ENCODE measurements around the gene XXYLT1.

DNA sequence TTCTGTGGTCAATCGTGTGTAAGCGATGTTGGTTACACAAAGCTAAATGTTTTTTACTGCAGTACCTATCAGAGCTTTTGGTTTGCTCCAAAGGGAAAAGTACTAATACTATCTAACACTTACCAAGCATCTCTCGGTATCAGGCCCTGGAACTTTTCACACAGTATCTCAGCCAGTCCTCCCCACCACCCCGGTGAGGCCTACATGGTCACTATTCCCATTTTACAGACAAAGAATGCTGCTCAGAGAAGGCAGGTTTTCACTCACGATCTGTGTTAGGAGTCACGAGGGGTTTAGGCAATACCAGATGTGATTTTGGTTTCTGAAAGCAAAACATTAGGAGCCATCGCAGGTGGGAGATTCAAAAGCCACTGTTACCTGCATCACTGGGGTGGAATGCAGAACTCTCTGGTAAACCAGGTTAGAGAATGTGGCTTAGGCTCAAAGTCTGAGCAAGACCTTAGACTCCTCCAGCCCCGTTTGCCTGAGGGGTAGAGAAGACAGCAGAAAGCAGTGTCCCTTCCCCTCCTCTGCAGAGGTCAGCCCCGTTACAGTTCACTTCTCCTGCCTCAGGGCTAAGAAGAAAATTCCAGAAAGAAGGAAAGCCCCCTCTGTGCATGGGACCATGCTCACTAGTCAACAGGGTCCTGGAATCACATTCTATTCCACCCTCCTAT is 57.2 kb downstream of the XXYLT1 start:
- TF ChIP-seq CREM (IDR thresholded peaks at IDR 0.05; ENCODE audit: low read depth) (no peak), RFX5 (IDR thresholded peaks at IDR 0.05; ENCODE audit: low read depth, low read length) (no peak), TCF7 (IDR thresholded peaks at IDR 0.05; ENCODE audit: borderline replicate concordance) (no peak), NFYB (IDR thresholded peaks at IDR 0.05; ENCODE audit: insufficient read depth, low read depth, low read length) (no peak), POLR2A (IDR thresholded peaks at IDR 0.05; ENCODE audit: low read depth, low read length) (no peak)
- TF ChIP-seq, protein P1, sequence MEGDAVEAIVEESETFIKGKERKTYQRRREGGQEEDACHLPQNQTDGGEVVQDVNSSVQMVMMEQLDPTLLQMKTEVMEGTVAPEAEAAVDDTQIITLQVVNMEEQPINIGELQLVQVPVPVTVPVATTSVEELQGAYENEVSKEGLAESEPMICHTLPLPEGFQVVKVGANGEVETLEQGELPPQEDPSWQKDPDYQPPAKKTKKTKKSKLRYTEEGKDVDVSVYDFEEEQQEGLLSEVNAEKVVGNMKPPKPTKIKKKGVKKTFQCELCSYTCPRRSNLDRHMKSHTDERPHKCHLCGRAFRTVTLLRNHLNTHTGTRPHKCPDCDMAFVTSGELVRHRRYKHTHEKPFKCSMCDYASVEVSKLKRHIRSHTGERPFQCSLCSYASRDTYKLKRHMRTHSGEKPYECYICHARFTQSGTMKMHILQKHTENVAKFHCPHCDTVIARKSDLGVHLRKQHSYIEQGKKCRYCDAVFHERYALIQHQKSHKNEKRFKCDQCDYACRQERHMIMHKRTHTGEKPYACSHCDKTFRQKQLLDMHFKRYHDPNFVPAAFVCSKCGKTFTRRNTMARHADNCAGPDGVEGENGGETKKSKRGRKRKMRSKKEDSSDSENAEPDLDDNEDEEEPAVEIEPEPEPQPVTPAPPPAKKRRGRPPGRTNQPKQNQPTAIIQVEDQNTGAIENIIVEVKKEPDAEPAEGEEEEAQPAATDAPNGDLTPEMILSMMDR (IDR thresholded peaks at IDR 0.05 in 2 of 3, conservative IDR thresholded peaks at IDR 0.05 in 1 of 3; ENCODE audit: control insufficient read depth in 2 of 3, extremely low read depth in 1 of 3, insufficient read depth in 1 of 3, low read depth in 3 of 3, low read length in 3 of 3): no peak
- TF ChIP-seq, protein P2, sequence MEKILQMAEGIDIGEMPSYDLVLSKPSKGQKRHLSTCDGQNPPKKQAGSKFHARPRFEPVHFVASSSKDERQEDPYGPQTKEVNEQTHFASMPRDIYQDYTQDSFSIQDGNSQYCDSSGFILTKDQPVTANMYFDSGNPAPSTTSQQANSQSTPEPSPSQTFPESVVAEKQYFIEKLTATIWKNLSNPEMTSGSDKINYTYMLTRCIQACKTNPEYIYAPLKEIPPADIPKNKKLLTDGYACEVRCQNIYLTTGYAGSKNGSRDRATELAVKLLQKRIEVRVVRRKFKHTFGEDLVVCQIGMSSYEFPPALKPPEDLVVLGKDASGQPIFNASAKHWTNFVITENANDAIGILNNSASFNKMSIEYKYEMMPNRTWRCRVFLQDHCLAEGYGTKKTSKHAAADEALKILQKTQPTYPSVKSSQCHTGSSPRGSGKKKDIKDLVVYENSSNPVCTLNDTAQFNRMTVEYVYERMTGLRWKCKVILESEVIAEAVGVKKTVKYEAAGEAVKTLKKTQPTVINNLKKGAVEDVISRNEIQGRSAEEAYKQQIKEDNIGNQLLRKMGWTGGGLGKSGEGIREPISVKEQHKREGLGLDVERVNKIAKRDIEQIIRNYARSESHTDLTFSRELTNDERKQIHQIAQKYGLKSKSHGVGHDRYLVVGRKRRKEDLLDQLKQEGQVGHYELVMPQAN (conservative IDR thresholded peaks at IDR 0.05): no peak
